ENCODE results near the gene COQ8A. TPM values are rescaled to one million over a fixed set of nuclear protein-coding genes. Genes with fewer than 3 reads are reported as not detected.

The COQ8A gene
- total RNA-seq, 2 donors from 2014 or later = 61.8 to 66.1 TPM

- no peak for TF ChIP-seq CTCF (IDR thresholded peaks at IDR 0.05)
- TF ChIP-seq POLR2AphosphoS5 (IDR thresholded peaks at IDR 0.05) = no peak
- no peak for TF ChIP-seq POLR2A (IDR thresholded peaks at IDR 0.05)
- Histone ChIP-seq H3K4me3 (no peak overlapping the region), H3K4me1 (replicated peaks) (peaks cover 10% of the 10 kb centered on the region), H3K27ac (no peak overlapping the region), H3K9me3 (no peaks in the 10 kb centered on the region), H3K27me3 (replicated peaks; ENCODE audit: insufficient read depth) (no peaks in the 10 kb centered on the region), H3K36me3 (no peaks in the 10 kb centered on the region)
- WGBS = 96% methylated on average over 34 of the region's 34 CpGs
- intact Hi-C loops (cut with DNase I) = no loop called here
- DNase-seq (ENCODE audit: low spot score) = no peak
Measured at GRCh38 chr1:226976276-226976977, 36.3 kb downstream of the COQ8A start.

DNA sequence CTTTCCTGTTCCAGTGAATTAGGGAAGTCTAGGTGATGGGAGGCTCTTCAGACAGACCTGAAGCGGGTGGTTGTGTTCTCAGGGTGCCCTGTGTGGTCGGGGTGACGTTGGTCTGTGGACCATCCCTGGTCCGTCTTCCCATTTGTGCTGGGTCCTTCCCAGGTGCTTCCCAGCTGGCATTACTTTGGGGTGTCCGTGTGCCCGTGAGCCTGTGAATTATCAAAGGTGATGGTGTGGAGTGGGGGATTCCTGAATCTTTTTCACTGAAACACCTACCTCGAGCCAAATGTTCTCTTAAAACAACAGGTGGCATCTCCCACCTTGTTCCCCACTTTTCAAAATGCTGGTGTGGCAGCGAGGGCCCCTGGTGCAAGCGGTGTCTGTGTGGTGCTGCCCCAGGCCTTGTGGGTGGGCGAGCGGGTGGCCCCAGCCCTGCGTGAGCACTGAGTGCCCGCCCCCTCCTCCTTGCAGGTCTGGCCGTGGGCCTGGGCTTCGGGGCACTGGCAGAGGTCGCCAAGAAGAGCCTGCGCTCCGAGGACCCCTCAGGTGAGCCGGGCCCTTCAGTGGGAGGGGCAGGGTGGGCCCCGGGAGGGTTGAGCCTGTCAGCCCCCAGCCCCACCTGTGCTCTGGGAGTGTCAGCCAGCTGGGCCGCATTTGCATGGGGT, 37.0 kb downstream of the COQ8A start:
- no peak overlapping the region for H3K4me3 ChIP-seq
- intact Hi-C loops (cut with DNase I) = no loop called here
- no peak for TF ChIP-seq CTCF (IDR thresholded peaks at IDR 0.05)
- no peak for TF ChIP-seq POLR2A (IDR thresholded peaks at IDR 0.05)
- no peak for TF ChIP-seq POLR2AphosphoS5 (IDR thresholded peaks at IDR 0.05)
- no peak overlapping the region for H3K27ac ChIP-seq
- H3K4me1 ChIP-seq (replicated peaks) = peaks cover 10% of the 10 kb centered on the region
- H3K36me3 ChIP-seq = no peaks in the 10 kb centered on the region
- no peaks in the 10 kb centered on the region for H3K9me3 ChIP-seq
- no peak for DNase-seq (ENCODE audit: low spot score)
- 93% methylated on average over 21 of the region's 21 CpGs for WGBS
- H3K27me3 ChIP-seq (replicated peaks; ENCODE audit: insufficient read depth) = no peaks in the 10 kb centered on the region

DNA sequence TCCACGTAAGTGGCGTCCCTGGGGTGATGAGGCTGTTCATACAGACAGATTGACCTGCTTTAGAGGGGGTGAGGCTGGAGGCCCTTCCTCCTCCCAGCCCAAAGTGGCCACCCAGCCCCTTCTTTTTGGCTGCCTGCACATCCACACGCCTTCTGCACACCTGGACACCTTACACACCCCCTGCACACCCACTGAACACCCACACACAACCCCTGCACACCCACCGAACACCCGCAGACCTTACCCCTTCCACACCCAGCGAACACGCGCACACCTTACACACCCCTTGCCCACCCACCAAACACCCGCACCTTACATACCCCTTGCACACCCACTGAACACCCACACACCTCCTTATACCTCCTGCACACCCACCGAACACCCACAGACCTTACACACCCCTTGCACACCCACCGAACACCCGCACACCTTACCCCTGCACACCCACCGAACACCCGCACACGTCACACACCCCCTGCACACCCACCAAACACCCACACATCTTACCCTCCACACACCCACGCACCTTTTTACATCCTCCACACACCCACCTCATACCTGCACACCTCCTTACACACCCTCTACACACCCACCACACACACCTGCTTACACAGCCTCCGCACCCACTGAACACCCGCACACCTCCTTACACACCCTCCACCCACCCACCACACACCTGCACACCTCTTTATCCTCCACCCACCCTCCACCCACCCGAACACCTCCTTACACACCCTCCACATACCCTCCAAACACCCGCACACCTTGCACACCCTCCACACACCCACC, 37.7 kb downstream of the COQ8A start:
- Histone ChIP-seq H3K4me1 (replicated peaks) (peaks cover 10% of the 10 kb centered on the region), H3K27ac (no peak overlapping the region)
- intact Hi-C loops (cut with DNase I) = no loop called here

GRCh38 chr1:226978432-226979114, 38.5 kb downstream of the COQ8A start:
- no peaks in the 10 kb centered on the region for H3K27me3 ChIP-seq (replicated peaks; ENCODE audit: insufficient read depth)
- H3K4me1 ChIP-seq (replicated peaks) = peaks cover 10% of the 10 kb centered on the region
- peaks cover 0 to 7% of the 10 kb centered on the region in 2 donors for H3K36me3 ChIP-seq
- no peak overlapping the region for H3K4me3 ChIP-seq
- no peak for DNase-seq (ENCODE audit: low spot score)
- WGBS = 91% methylated on average over 9 of the region's 10 CpGs
- no peak overlapping the region for H3K27ac ChIP-seq
- H3K9me3 ChIP-seq = no peaks in the 10 kb centered on the region
- no peak for TF ChIP-seq POLR2AphosphoS5 (IDR thresholded peaks at IDR 0.05)
- TF ChIP-seq POLR2A (IDR thresholded peaks at IDR 0.05) = no peak
- TF ChIP-seq CTCF (IDR thresholded peaks at IDR 0.05) = no peak
- intact Hi-C loops (cut with DNase I) = no loop called here

More for the DNA sequence above, 37.7 kb downstream of the COQ8A start:
- TF ChIP-seq POLR2AphosphoS5 (IDR thresholded peaks at IDR 0.05) (no peak), POLR2A (IDR thresholded peaks at IDR 0.05) (no peak), CTCF (IDR thresholded peaks at IDR 0.05) (no peak)
- Histone ChIP-seq H3K4me3 (no peak overlapping the region), H3K36me3 (peaks cover 0 to 1% of the 10 kb centered on the region in 2 donors), H3K9me3 (no peaks in the 10 kb centered on the region), H3K27me3 (replicated peaks; ENCODE audit: insufficient read depth) (no peaks in the 10 kb centered on the region)
- 93% methylated on average over 20 of the region's 20 CpGs for WGBS
- no peak for DNase-seq (ENCODE audit: low spot score)

All from prostate gland (tissue), 2 donors.